OCI-LY7 (cell line): Measurements from ENCODE around the gene FZD7. TPM values are rescaled to one million over a fixed set of nuclear protein-coding genes. Genes with fewer than 3 reads are reported as not detected.

ENCODE experiments used
- BruUV-seq: library from RNA; stranded (reverse); fragments of 400-500 nt; replicated peaks from 2 replicates; lab custom pipeline; 2021; lab: Mats Ljungman, UMichigan
- CTCF ChIA-PET: fragments of 300-600 bp; sonication (Branson Sonifier 250); formaldehyde crosslinking; loops from one replicate; lab custom pipeline; 2022; ENCODE audit warnings: antibody characterized with exemption; ENCODE audit not compliant: unreplicated experiment; lab: Charles Lee
- POLR2A ChIA-PET: fragments of 300-600 bp; sonication (Branson Sonifier 250); formaldehyde crosslinking; loops from one replicate; lab custom pipeline; 2022; ENCODE audit warnings: antibody characterized with exemption; lab: Charles Lee
- DNase-seq: peaks from one replicate; pipeline ENCODE4 v3.0.0-alpha.2; 2015; ENCODE audit warnings: low spot score
- H2AFZ ChIP-seq: fragments of 200-600 bp; sonication (generic), shearing (Covaris generic); 2 replicates; pipeline ENCODE4 v1.6.1; 2014; ENCODE audit warnings: mild to moderate bottlenecking, antibody characterized with exemption, low read length, moderate library complexity
- H3K27ac ChIP-seq: fragments of 200-600 bp; sonication (generic); 2 replicates; pipeline ENCODE4 v1.5.1; 2014; ENCODE audit warnings: mixed run types, low read depth, mild to moderate bottlenecking, moderate library complexity, low read length, inconsistent platforms; ENCODE audit not compliant: poor library complexity, severe bottlenecking
- H3K36me3 ChIP-seq: fragments of 200-600 bp; sonication (generic); 2 replicates; pipeline ENCODE4 v1.6.1; 2014; ENCODE audit warnings: mild to moderate bottlenecking, antibody characterized with exemption, low read length, moderate library complexity, mixed read lengths; ENCODE audit not compliant: insufficient read depth
- H3K4me1 ChIP-seq: fragments of 200-600 bp; sonication (generic); 2 replicates; pipeline ENCODE4 v1.5.1; 2014; ENCODE audit warnings: mild to moderate bottlenecking, low read length; ENCODE audit not compliant: insufficient read depth, poor library complexity, severe bottlenecking
- H3K4me2 ChIP-seq: fragments of 200-600 bp; sonication (generic); 2 replicates; pipeline ENCODE4 v1.6.1; 2014; ENCODE audit warnings: mild to moderate bottlenecking, low read length
- H3K4me3 ChIP-seq: fragments of 200-600 bp; sonication (generic); 2 replicates; pipeline ENCODE4 v1.5.1; 2014; ENCODE audit warnings: mild to moderate bottlenecking, low read depth, low read length; ENCODE audit not compliant: poor library complexity, severe bottlenecking
- H3K79me2 ChIP-seq: fragments of 200-600 bp; sonication (generic); 2 replicates; pipeline ENCODE4 v1.6.1; 2016; ENCODE audit warnings: low read depth, mild to moderate bottlenecking, low read length, moderate library complexity, mixed read lengths; ENCODE audit not compliant: insufficient read depth
- H3K9me2 ChIP-seq: fragments of 200-600 bp; sonication (generic); 2 replicates; pipeline ENCODE4 v1.6.1; 2016; ENCODE audit warnings: mild to moderate bottlenecking, low read length, mixed read lengths; ENCODE audit not compliant: insufficient read depth
- H3K9me3 ChIP-seq: fragments of 200-600 bp; sonication (generic); 2 replicates; pipeline ENCODE4 v1.6.1; 2014; ENCODE audit warnings: mild to moderate bottlenecking, mixed run types, low read length, mixed read lengths
- H4K20me1 ChIP-seq: fragments of 200-600 bp; sonication (generic); 2 replicates; pipeline ENCODE4 v1.6.1; 2014; ENCODE audit warnings: mild to moderate bottlenecking, antibody characterized with exemption, low read length, moderate library complexity, mixed read lengths; ENCODE audit not compliant: insufficient read depth
- CTCF ChIP-seq: fragments of 200-600 bp; sonication (generic); conservative IDR thresholded peaks from 2 replicates; pipeline ENCODE4 v1.5.1; 2014; ENCODE audit warnings: mild to moderate bottlenecking, antibody characterized with exemption, low read length, moderate library complexity, mixed read lengths
- EZH2phosphoT487 ChIP-seq: fragments of 200-600 bp; sonication (generic); IDR thresholded peaks from 2 replicates; pipeline ENCODE4 v1.6.1; 2018; ENCODE audit warnings: low read depth, borderline replicate concordance, mild to moderate bottlenecking, mixed run types, antibody characterized with exemption, low read length, moderate library complexity, mixed read lengths
- intact Hi-C: fragments of 100-400 bp; cut with micrococcal nuclease; formaldehyde crosslinking; loops from one replicate; pipeline ENCODE4 v1.10.0; 2022; ENCODE audit not compliant: unreplicated experiment
- total RNA-seq, 2 experiments: library from RNA; depleted of rRNA in 1 of 2; stranded (reverse); fragments of >200 nt in 1 of 2; shearing (Covaris generic) in 1 of 2; gene quantifications; 2 replicates each; pipeline ENCODE4 v1.2.3, GENCODE V29; 2014 to 2022

Gene FZD7
- total RNA-seq, 2 experiments from 2014 or later, result 1.2 to 1.7 TPM

GRCh38 chr2:202056611-202057010 lies 23.0 kb downstream of the FZD7 start:
- Histone ChIP-seq H2AFZ (no peak overlapping the region), H4K20me1 (no peaks in the 10 kb centered on the region), H3K4me2 (no peak overlapping the region), H3K9me3 (no peaks in the 10 kb centered on the region), H3K4me1 (no peaks in the 10 kb centered on the region), H3K4me3 (no peak overlapping the region), H3K79me2 (no peaks in the 10 kb centered on the region), H3K27ac (no peak overlapping the region), H3K9me2 (no peaks in the 10 kb centered on the region), H3K36me3 (no peaks in the 10 kb centered on the region)
- DNase-seq, result peak; percentile 7
- ChIA-PET POLR2A (interaction anchor here (0.9 kb wide), 1 partner anchor 361 kb away, joined by 3 read pairs; no protein-coding TSS in a partner anchor), CTCF (no interaction called here)
- intact Hi-C loops, result loop anchor here (2.0 to 10.0 kb wide), 2 partner anchors 92 to 196 kb away; no protein-coding TSS in a partner anchor
- no peak for TF ChIP-seq EZH2phosphoT487
- TF ChIP-seq CTCF, result peak; percentile 63
- no TSS peak for BruUV-seq

- intact Hi-C loops, result no loop called here
- CTCF ChIA-PET, result no interaction called here
- H3K36me3 ChIP-seq, result no peaks in the 10 kb centered on the region
- no peak overlapping the region for H3K4me2 ChIP-seq
- no peaks in the 10 kb centered on the region for H3K9me2 ChIP-seq
- no peak overlapping the region for H2AFZ ChIP-seq
- H3K79me2 ChIP-seq, result no peaks in the 10 kb centered on the region
- DNase-seq, result no peak
- no peaks in the 10 kb centered on the region for H3K9me3 ChIP-seq
- no peaks in the 10 kb centered on the region for H4K20me1 ChIP-seq
- H3K4me1 ChIP-seq, result no peaks in the 10 kb centered on the region
- POLR2A ChIA-PET, result interaction anchor here (0.6 kb wide), 1 partner anchor 202 kb away, joined by 4 read pairs; no protein-coding TSS in a partner anchor
- TF ChIP-seq CTCF (peak; percentile 72), EZH2phosphoT487 (no peak)
- no peak overlapping the region for H3K4me3 ChIP-seq
- no TSS peak for BruUV-seq
- H3K27ac ChIP-seq, result no peak overlapping the region
Measured at GRCh38 chr2:202060218-202060617, 26.6 kb downstream of the FZD7 start.

GRCh38 chr2:202061695-202062094 lies 28.0 kb downstream of the FZD7 start:
- ChIA-PET CTCF (no interaction called here), POLR2A (no interaction called here)
- DNase-seq, result no peak
- H3K9me2 ChIP-seq, result no peaks in the 10 kb centered on the region
- intact Hi-C loops, result no loop called here
- H3K4me1 ChIP-seq, result no peaks in the 10 kb centered on the region
- no peaks in the 10 kb centered on the region for H3K79me2 ChIP-seq
- H3K9me3 ChIP-seq, result no peaks in the 10 kb centered on the region
- no peak overlapping the region for H3K27ac ChIP-seq
- no peaks in the 10 kb centered on the region for H4K20me1 ChIP-seq
- TF ChIP-seq EZH2phosphoT487 (no peak), CTCF (no peak)
- no peaks in the 10 kb centered on the region for H3K36me3 ChIP-seq
- no peak overlapping the region for H3K4me2 ChIP-seq
- no peak overlapping the region for H2AFZ ChIP-seq
- no TSS peak for BruUV-seq
- no peak overlapping the region for H3K4me3 ChIP-seq
